DMS79 (cell line): ENCODE results near the gene MLST8.
"Not testable (repeated sequence)": the region's sequence is repeated elsewhere in the genome, so short reads cannot be mapped to it uniquely, and the experiment has no call there.

ENCODE experiments used
- DNase-seq: peaks from one replicate; lab custom pipeline; 2025; lab: John Stamatoyannopoulos, UW

MLST8 gene

GRCh38 chr16:2190659-2191445 lies 14.4 kb upstream of the MLST8 start:
- no peak for DNase-seq

- no peak for DNase-seq
Measured at GRCh38 chr16:2191446-2191706, 13.9 kb upstream of the MLST8 start.

- no peak for DNase-seq
Measured at GRCh38 chr16:2194166-2194834, 11.0 kb upstream of the MLST8 start.

GRCh38 chr16:2194852-2195321 lies 10.4 kb upstream of the MLST8 start:
- peak; percentile 68 for DNase-seq

GRCh38 chr16:2195322-2196161 lies 9.7 kb upstream of the MLST8 start:
- no peak for DNase-seq

- no peak for DNase-seq
Measured at GRCh38 chr16:2196162-2196980, 8.9 kb upstream of the MLST8 start, which contains the start of gene CASKIN1. TSS of gene CASKIN1 (minus strand) at chr16:2196605. CDS start at chr16:2196432, 173 bp downstream.

GRCh38 chr16:2196981-2197511 lies 8.2 kb upstream of the MLST8 start:
- no peak for DNase-seq

GRCh38 chr16:2197765-2198164 lies 7.5 kb upstream of the MLST8 start:
- no peak for DNase-seq

- no peak for DNase-seq
Measured at GRCh38 chr16:2198283-2198682, 7.0 kb upstream of the MLST8 start.

- DNase-seq = no peak
Measured at GRCh38 chr16:2199095-2199494, 6.2 kb upstream of the MLST8 start.

GRCh38 chr16:2199621-2200139 lies 5.6 kb upstream of the MLST8 start:
- DNase-seq = no peak

- no peak for DNase-seq
Measured at GRCh38 chr16:2200313-2200712, 4.9 kb upstream of the MLST8 start.

- DNase-seq = not testable (repeated sequence)
Measured at GRCh38 chr16:2203119-2203688, 2.0 kb upstream of the MLST8 start.

- no peak for DNase-seq
Measured at GRCh38 chr16:2204416-2205103, 694 bp upstream of the MLST8 start.

GRCh38 chr16:2205967-2206313 lies 686 bp downstream of the MLST8 start:
- DNase-seq = no peak

- DNase-seq = no peak
Measured at GRCh38 chr16:2206420-2206779, 1.1 kb downstream of the MLST8 start.

- DNase-seq = no peak
Measured at GRCh38 chr16:2206780-2207433, 1.7 kb downstream of the MLST8 start.

- DNase-seq = no peak
Measured at GRCh38 chr16:2207872-2208271, 2.6 kb downstream of the MLST8 start.

GRCh38 chr16:2208308-2208707 lies 3.1 kb downstream of the MLST8 start:
- DNase-seq = no peak

- no peak for DNase-seq
Measured at GRCh38 chr16:2208772-2209171, 3.5 kb downstream of the MLST8 start.
